ENCODE measurements around the gene PDLIM7. TPM values are rescaled to one million over a fixed set of nuclear protein-coding genes. Genes with fewer than 3 reads are reported as not detected.

PDLIM7 gene
- polyA plus RNA-seq, 1 donor (not counting 4 experiments of a cell fraction or from before 2014, with no cell fraction given), result 48.5 TPM

DNA sequence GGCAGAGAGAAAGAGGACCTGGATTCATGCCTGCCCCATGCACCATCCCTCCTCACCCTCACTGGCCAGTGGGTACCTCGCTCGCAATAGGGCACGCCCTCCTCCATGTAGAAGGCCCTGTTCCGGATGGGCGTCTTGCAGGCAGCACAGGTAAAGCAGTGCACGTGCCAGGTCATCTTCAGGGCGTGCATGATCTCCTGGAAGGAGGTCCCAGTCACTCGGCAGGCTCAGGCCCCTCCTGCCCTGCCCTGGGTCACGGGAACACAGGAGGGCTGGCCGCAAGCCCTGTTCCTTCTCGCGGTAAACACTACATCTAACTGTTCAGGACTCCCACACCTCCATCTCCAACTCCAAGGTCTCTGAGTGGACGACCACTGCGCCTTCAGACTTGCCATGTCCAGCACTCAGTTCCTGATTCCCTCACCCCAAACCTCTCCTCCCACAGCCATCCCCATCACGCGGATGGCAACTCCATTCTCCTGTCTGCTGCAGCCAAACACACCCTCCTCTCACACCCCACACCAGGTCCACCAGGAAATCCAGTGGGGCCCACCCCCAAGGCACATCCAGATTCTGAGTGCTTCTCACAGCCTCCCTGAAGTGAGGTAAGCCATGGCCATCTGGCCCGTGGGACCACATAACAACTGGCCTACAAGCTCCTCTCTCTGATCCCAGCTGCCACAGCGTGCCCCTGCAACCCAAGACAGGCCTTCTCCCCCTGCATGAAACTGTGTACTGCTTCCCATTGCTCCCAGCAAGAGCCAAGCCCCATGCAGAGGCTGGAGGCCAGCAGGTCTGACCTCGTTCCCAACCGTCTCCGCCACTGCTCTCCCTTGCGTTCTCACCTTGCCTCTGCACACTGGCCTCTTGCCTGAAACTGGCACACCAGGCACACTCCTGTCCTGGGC lies 13.2 kb downstream of the PDLIM7 start:
- no peak overlapping the region for H3K27ac ChIP-seq (ENCODE audit: control insufficient read depth, insufficient read depth, low read length)
- DNase-seq (ENCODE audit: low read depth, low spot score), result no peak
- FAIRE-seq, result no peak
- H2AFZ ChIP-seq (ENCODE audit: control insufficient read depth, low read length), result no peak overlapping the region
- H3K27me3 ChIP-seq (ENCODE audit: control insufficient read depth, extremely low read depth, insufficient read depth, low read length), result no peaks in the 10 kb centered on the region
- dilution Hi-C loops (cut with MboI; ENCODE audit: extremely low pct_ligation_motif_present, low sequenced_read_pairs), result no loop called here
- peaks cover 4% of the 10 kb centered on the region for H3K4me1 ChIP-seq (ENCODE audit: control insufficient read depth, extremely low read depth, insufficient read depth, low read length)
- no peak overlapping the region for H3K4me2 ChIP-seq (ENCODE audit: control insufficient read depth, extremely low read depth, insufficient read depth, low read depth, low read length)
- TF ChIP-seq, protein P1, sequence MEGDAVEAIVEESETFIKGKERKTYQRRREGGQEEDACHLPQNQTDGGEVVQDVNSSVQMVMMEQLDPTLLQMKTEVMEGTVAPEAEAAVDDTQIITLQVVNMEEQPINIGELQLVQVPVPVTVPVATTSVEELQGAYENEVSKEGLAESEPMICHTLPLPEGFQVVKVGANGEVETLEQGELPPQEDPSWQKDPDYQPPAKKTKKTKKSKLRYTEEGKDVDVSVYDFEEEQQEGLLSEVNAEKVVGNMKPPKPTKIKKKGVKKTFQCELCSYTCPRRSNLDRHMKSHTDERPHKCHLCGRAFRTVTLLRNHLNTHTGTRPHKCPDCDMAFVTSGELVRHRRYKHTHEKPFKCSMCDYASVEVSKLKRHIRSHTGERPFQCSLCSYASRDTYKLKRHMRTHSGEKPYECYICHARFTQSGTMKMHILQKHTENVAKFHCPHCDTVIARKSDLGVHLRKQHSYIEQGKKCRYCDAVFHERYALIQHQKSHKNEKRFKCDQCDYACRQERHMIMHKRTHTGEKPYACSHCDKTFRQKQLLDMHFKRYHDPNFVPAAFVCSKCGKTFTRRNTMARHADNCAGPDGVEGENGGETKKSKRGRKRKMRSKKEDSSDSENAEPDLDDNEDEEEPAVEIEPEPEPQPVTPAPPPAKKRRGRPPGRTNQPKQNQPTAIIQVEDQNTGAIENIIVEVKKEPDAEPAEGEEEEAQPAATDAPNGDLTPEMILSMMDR (optimal IDR thresholded peaks at IDR 0.05 in 1 of 3, IDR thresholded peaks at IDR 0.05 in 1 of 3, conservative IDR thresholded peaks at IDR 0.05 in 1 of 3; ENCODE audit: extremely low read depth in 1 of 3, insufficient read depth in 2 of 3, low read length in 3 of 3), result no peak
- TF ChIP-seq EZH2 (IDR thresholded peaks at IDR 0.05; ENCODE audit: low read length), result no peak
- H4K20me1 ChIP-seq (ENCODE audit: control insufficient read depth, extremely low read depth, insufficient read depth, low read length), result peaks cover 2% of the 10 kb centered on the region
- no peaks in the 10 kb centered on the region for H3K79me2 ChIP-seq (ENCODE audit: control insufficient read depth, insufficient read depth, low read length)
- H3K36me3 ChIP-seq (ENCODE audit: control insufficient read depth in 2 of 2, extremely low read depth in 1 of 2, insufficient read depth in 2 of 2, low read length in 2 of 2), result peaks cover 36 to 43% of the 10 kb centered on the region in 2 experiments
- H3K9me1 ChIP-seq (ENCODE audit: control insufficient read depth, extremely low read depth, insufficient read depth, low read length), result no peaks in the 10 kb centered on the region
- no peaks in the 10 kb centered on the region for H3K9me3 ChIP-seq (ENCODE audit: control insufficient read depth, low read depth, low read length)
- H3K4me3 ChIP-seq (ENCODE audit: control insufficient read depth in 2 of 3, extremely low read depth in 1 of 3, insufficient read depth in 2 of 3, low read depth in 1 of 3, low read length in 3 of 3), result no peak overlapping the region
- no peak overlapping the region for H3K9ac ChIP-seq (ENCODE audit: control insufficient read depth, extremely low read depth, insufficient read depth, low read length)

DNA sequence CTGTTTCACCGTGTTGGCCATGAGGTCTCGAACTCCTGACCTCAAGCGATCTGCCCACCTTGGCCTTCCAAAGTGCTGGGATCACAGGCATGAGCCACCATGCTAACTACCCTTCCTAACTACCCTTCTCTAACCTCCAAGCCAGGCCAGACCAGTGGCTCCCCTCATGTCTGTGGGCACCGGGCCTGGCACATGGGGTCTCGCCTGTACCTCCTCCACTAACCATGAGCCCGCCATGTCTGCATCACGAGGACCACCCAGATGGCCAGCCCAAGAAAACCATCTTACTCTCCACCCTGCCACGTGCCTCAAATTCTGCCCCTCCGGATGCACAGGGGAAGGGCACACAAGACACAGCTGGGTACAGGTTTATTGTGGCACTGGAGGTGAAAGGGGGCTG lies 14.4 kb downstream of the PDLIM7 start:
- FAIRE-seq (no peak), DNase-seq (ENCODE audit: low read depth, low spot score) (no peak)
- H3K4me1 ChIP-seq (ENCODE audit: control insufficient read depth, extremely low read depth, insufficient read depth, low read length), result peaks cover 11% of the 10 kb centered on the region
- no peak overlapping the region for H3K4me3 ChIP-seq (ENCODE audit: control insufficient read depth in 2 of 3, extremely low read depth in 1 of 3, insufficient read depth in 2 of 3, low read depth in 1 of 3, low read length in 3 of 3)
- peaks cover 2% of the 10 kb centered on the region for H4K20me1 ChIP-seq (ENCODE audit: control insufficient read depth, extremely low read depth, insufficient read depth, low read length)
- no peak overlapping the region for H3K9ac ChIP-seq (ENCODE audit: control insufficient read depth, extremely low read depth, insufficient read depth, low read length)
- no peak overlapping the region for H3K27ac ChIP-seq (ENCODE audit: control insufficient read depth, insufficient read depth, low read length)
- H3K27me3 ChIP-seq (ENCODE audit: control insufficient read depth, extremely low read depth, insufficient read depth, low read length), result no peaks in the 10 kb centered on the region
- H3K4me2 ChIP-seq (ENCODE audit: control insufficient read depth, extremely low read depth, insufficient read depth, low read depth, low read length), result no peak overlapping the region
- no peaks in the 10 kb centered on the region for H3K9me1 ChIP-seq (ENCODE audit: control insufficient read depth, extremely low read depth, insufficient read depth, low read length)
- peaks cover 29 to 34% of the 10 kb centered on the region in 2 experiments for H3K36me3 ChIP-seq (ENCODE audit: control insufficient read depth in 2 of 2, extremely low read depth in 1 of 2, insufficient read depth in 2 of 2, low read length in 2 of 2)
- dilution Hi-C loops (cut with MboI; ENCODE audit: extremely low pct_ligation_motif_present, low sequenced_read_pairs), result no loop called here
- H3K9me3 ChIP-seq (ENCODE audit: control insufficient read depth, low read depth, low read length), result no peaks in the 10 kb centered on the region
- TF ChIP-seq EZH2 (IDR thresholded peaks at IDR 0.05; ENCODE audit: low read length), result no peak
- TF ChIP-seq, protein P1 (optimal IDR thresholded peaks at IDR 0.05 in 1 of 3, IDR thresholded peaks at IDR 0.05 in 1 of 3, conservative IDR thresholded peaks at IDR 0.05 in 1 of 3; ENCODE audit: extremely low read depth in 1 of 3, insufficient read depth in 2 of 3, low read length in 3 of 3), result no peak
- no peak overlapping the region for H2AFZ ChIP-seq (ENCODE audit: control insufficient read depth, low read length)
- no peaks in the 10 kb centered on the region for H3K79me2 ChIP-seq (ENCODE audit: control insufficient read depth, insufficient read depth, low read length)
